Hepatocyte (in vitro differentiated cells): ENCODE measurements around the gene UTS2B.

ENCODE experiments used
- EZH2phosphoT487 ChIP-seq: fragments of 200-600 bp; sonication (generic); IDR thresholded peaks from one replicate; pipeline ENCODE4 v1.6.1; 2018; ENCODE audit warnings: antibody characterized with exemption, mild to moderate bottlenecking, low read depth, moderate library complexity; ENCODE audit not compliant: unreplicated experiment, severe bottlenecking
- TF ChIP-seq, protein P1 (sequence below): fragments of 200-600 bp; sonication (generic); IDR thresholded peaks from 2 replicates; pipeline ENCODE4 v1.5.1; 2016; ENCODE audit warnings: antibody characterized with exemption, mild to moderate bottlenecking; ENCODE audit not compliant: poor library complexity

DNA sequence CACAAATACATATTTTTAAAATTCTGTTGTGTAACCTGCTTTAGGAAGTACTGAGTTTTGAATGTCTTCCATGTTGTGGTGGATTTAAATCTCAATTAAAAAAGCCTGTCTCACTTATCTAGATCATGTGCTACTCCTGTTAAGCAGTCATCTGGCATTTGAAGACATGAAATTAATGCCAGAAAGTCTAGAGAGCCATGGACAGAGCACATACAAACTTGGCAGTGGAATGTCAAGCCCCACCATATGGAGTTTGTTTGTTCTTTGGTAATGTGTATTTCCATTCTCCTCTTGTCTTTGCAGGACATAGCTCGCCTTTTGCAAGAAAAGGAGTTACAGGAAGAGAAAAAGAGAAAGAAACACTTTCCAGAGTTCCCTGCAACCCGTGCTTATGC is 39.3 kb upstream of the UTS2B start:
- TF ChIP-seq, protein P1, sequence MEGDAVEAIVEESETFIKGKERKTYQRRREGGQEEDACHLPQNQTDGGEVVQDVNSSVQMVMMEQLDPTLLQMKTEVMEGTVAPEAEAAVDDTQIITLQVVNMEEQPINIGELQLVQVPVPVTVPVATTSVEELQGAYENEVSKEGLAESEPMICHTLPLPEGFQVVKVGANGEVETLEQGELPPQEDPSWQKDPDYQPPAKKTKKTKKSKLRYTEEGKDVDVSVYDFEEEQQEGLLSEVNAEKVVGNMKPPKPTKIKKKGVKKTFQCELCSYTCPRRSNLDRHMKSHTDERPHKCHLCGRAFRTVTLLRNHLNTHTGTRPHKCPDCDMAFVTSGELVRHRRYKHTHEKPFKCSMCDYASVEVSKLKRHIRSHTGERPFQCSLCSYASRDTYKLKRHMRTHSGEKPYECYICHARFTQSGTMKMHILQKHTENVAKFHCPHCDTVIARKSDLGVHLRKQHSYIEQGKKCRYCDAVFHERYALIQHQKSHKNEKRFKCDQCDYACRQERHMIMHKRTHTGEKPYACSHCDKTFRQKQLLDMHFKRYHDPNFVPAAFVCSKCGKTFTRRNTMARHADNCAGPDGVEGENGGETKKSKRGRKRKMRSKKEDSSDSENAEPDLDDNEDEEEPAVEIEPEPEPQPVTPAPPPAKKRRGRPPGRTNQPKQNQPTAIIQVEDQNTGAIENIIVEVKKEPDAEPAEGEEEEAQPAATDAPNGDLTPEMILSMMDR, result no peak
- TF ChIP-seq EZH2phosphoT487, result no peak
